OCI-LY7 (cell line): ENCODE data around the gene KCNH6.

Experiments used
- CTCF ChIP-seq: fragments of 200-600 bp; sonication (generic); conservative IDR thresholded peaks from 2 replicates; pipeline ENCODE4 v1.5.1; 2014; ENCODE audit warnings: mild to moderate bottlenecking, antibody characterized with exemption, low read length, moderate library complexity, mixed read lengths
- EZH2phosphoT487 ChIP-seq: fragments of 200-600 bp; sonication (generic); IDR thresholded peaks from 2 replicates; pipeline ENCODE4 v1.6.1; 2018; ENCODE audit warnings: low read depth, borderline replicate concordance, mild to moderate bottlenecking, mixed run types, antibody characterized with exemption, low read length, moderate library complexity, mixed read lengths

GRCh38 chr17:63489291-63489690 lies 33.9 kb upstream of the KCNH6 start:
- TF ChIP-seq CTCF (no peak), EZH2phosphoT487 (no peak)
